ENCODE measurements around the gene SPARC.
"Not testable (repeated sequence)": the region's sequence is repeated elsewhere in the genome, so short reads cannot be mapped to it uniquely, and the experiment has no call there.

SPARC gene

GRCh38 chr5:151686674-151687407, at the start of gene SPARC:
Gene SPARC (minus strand): TSS chr5:151686915. CDS start chr5:151676188, 10,727 bp downstream.
- peak; percentile 75 for DNase-seq

- DNase-seq, result no peak
These were observed 48.9 kb upstream of the SPARC start for GRCh38 chr5:151735646-151736045.

GRCh38 chr5:151734064-151734408, 47.3 kb upstream of the SPARC start:
- no peak for DNase-seq

- no peak for DNase-seq
These were observed 46.8 kb upstream of the SPARC start for GRCh38 chr5:151733358-151734063.

GRCh38 chr5:151730381-151730780, 43.7 kb upstream of the SPARC start:
- DNase-seq, result no peak

- not testable (repeated sequence) for DNase-seq
These were observed 42.9 kb upstream of the SPARC start for GRCh38 chr5:151729597-151729996.

GRCh38 chr5:151724360-151724759, 37.6 kb upstream of the SPARC start:
- DNase-seq, result no peak

GRCh38 chr5:151722546-151722945, 35.8 kb upstream of the SPARC start:
- no peak for DNase-seq

- DNase-seq, result no peak
These were observed 35.2 kb upstream of the SPARC start for GRCh38 chr5:151721812-151722391.

- peak; percentile 27 for DNase-seq
These were observed 34.5 kb upstream of the SPARC start for GRCh38 chr5:151721087-151721646.

- peak; percentile 24 for DNase-seq
These were observed 33.5 kb upstream of the SPARC start for GRCh38 chr5:151720215-151720614.

GRCh38 chr5:151719228-151720000, 32.7 kb upstream of the SPARC start:
- DNase-seq, result peak; percentile 68

- DNase-seq, result no peak
These were observed 31.9 kb upstream of the SPARC start for GRCh38 chr5:151718646-151719045.

GRCh38 chr5:151718153-151718552, 31.4 kb upstream of the SPARC start:
- no peak for DNase-seq

- DNase-seq, result no peak
These were observed 30.7 kb upstream of the SPARC start for GRCh38 chr5:151717416-151717815.

- DNase-seq, result no peak
These were observed 22.5 kb upstream of the SPARC start for GRCh38 chr5:151709109-151709735.

GRCh38 chr5:151708126-151708525, 21.4 kb upstream of the SPARC start:
- no peak for DNase-seq

GRCh38 chr5:151707567-151707966, 20.9 kb upstream of the SPARC start:
- DNase-seq, result no peak

- no peak for DNase-seq
These were observed 20.2 kb upstream of the SPARC start for GRCh38 chr5:151706906-151707305.

GRCh38 chr5:151703780-151704179, 17.1 kb upstream of the SPARC start:
- DNase-seq, result no peak

GRCh38 chr5:151703227-151703626, 16.5 kb upstream of the SPARC start:
- DNase-seq, result no peak

- no peak for DNase-seq
These were observed 14.1 kb upstream of the SPARC start for GRCh38 chr5:151700820-151701219.

GRCh38 chr5:151700296-151700695, 13.6 kb upstream of the SPARC start:
- DNase-seq, result no peak
